Measurements from ENCODE around the gene ARHGAP25. TPM values are rescaled to one million over a fixed set of nuclear protein-coding genes. Genes with fewer than 3 reads are reported as not detected.
A peak's percentile ranks its signal among the peaks of the same experiment; 100 is the strongest.

The ARHGAP25 gene
- total RNA-seq, 1 donor = 3.0 TPM

DNA sequence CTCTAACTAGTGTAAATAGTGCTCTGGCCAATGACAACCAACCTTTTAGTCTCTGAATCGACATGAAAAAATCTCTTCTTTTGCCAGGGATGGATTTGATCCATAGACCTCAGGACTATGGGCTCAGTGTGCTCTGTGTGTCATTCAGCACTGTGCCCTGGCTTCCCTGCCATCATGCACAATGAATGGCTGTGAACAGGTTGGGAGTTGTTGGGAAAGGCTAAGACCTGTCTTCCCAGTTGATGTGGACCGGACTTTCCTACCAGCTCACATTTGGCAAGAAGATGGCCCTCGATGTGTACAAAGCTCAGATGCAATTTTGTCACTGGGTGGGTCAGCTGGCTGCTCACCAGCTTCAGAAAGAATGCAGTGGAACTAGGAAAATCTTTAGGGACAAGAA lies 26.0 kb upstream of the ARHGAP25 start:
- H3K4me3 ChIP-seq (ENCODE audit: low read depth, low read length) = no peak overlapping the region
- DNase-seq (ENCODE audit: low read depth) = no peak
- TF ChIP-seq, protein P1, sequence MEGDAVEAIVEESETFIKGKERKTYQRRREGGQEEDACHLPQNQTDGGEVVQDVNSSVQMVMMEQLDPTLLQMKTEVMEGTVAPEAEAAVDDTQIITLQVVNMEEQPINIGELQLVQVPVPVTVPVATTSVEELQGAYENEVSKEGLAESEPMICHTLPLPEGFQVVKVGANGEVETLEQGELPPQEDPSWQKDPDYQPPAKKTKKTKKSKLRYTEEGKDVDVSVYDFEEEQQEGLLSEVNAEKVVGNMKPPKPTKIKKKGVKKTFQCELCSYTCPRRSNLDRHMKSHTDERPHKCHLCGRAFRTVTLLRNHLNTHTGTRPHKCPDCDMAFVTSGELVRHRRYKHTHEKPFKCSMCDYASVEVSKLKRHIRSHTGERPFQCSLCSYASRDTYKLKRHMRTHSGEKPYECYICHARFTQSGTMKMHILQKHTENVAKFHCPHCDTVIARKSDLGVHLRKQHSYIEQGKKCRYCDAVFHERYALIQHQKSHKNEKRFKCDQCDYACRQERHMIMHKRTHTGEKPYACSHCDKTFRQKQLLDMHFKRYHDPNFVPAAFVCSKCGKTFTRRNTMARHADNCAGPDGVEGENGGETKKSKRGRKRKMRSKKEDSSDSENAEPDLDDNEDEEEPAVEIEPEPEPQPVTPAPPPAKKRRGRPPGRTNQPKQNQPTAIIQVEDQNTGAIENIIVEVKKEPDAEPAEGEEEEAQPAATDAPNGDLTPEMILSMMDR (IDR thresholded peaks at IDR 0.05; ENCODE audit: insufficient read depth, low read depth, low read length) = no peak

DNA sequence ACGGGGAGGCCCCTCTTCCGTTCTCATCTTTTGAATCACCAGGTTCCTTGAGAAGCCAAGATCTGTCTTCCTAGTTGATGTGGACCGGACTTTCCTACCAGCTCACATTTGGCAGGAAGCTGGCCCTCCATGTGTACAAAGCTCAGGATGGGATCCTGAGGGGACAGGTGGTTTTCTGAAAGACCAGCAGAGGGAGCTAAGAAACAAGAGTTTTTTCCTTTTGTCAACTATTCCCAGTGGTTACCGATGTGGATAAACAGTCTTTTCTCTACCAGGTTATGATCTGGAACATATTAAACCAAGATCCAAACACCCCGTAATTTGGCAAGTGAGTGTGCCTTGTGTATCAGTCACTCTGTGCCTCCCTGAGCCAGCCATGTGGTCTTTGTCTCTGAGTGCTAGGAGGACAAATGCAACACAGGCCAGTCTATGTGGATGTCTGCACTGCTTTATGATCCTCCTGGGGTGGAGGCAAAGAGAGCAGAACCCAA lies 25.1 kb upstream of the ARHGAP25 start:
- DNase-seq (ENCODE audit: low read depth) = peak; percentile 55
- TF ChIP-seq, protein P1 (IDR thresholded peaks at IDR 0.05; ENCODE audit: insufficient read depth, low read depth, low read length) = peak; percentile 77
- H3K4me3 ChIP-seq (ENCODE audit: low read depth, low read length) = no peak overlapping the region

DNA sequence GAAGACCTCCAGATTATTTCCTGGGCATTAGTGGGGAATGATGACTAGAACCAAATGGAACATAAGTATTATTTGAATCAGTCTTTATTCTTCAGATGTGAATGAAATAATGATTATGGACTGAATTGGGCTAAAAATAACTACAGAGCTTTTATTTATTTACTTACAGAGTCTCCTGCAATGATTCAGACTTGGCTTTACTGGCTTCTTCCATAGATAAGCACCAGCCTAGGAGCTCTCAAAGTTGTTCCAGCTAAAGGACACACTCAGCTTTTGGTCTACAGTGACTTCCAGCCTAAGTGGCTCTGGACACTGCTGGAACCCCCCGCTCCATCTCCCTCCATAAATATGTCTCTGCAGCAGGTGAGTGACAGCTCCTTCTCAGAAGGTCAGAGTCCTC lies 24.3 kb upstream of the ARHGAP25 start:
- no peak overlapping the region for H3K4me3 ChIP-seq (ENCODE audit: low read depth, low read length)
- TF ChIP-seq, protein P1 (IDR thresholded peaks at IDR 0.05; ENCODE audit: insufficient read depth, low read depth, low read length) = no peak
- no peak for DNase-seq (ENCODE audit: low read depth)

DNA sequence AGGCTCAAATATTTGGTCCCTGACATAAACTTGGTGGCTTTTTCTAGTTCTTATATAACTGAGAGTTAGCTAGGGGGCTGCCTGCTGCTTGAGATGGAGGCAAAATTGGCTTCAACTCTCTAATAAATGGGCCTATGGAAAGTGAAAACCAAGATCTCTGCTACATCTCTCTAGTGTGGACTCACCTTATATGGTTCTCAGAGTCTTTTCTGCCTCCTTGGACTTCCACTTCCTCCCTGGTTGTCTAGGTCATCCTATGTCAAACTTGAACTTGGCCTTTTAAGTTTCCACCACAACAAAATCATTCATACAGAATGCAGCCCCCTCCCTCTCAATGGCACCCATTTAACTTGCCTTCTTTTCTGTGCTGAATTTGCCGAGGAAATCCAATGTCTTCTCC lies 23.9 kb upstream of the ARHGAP25 start:
- TF ChIP-seq, protein P1 (IDR thresholded peaks at IDR 0.05; ENCODE audit: insufficient read depth, low read depth, low read length) = no peak
- DNase-seq (ENCODE audit: low read depth) = no peak
- H3K4me3 ChIP-seq (ENCODE audit: low read depth, low read length) = no peak overlapping the region

DNA sequence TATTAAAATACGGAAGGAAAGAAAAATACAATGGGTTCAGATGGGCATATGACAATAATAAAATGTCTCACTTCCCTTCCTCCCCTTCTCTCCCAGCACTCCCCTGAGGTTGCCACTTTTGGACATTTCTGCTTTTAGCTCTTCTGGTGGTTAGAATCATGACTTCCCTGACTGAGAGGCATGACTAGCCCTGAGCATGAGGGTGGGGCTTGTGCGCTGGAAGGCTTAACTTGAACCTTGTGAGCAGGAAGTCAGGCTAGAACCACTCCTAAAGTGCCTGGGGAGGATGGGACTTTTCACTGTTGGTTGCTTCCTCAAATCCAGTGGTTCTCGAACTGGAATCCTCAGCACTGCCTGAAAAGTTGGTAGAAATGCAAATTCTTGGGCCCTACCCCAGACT lies 19.7 kb upstream of the ARHGAP25 start:
- no peak overlapping the region for H3K4me3 ChIP-seq (ENCODE audit: low read depth, low read length)
- TF ChIP-seq, protein P1 (IDR thresholded peaks at IDR 0.05; ENCODE audit: insufficient read depth, low read depth, low read length) = no peak
- no peak for DNase-seq (ENCODE audit: low read depth)

DNA sequence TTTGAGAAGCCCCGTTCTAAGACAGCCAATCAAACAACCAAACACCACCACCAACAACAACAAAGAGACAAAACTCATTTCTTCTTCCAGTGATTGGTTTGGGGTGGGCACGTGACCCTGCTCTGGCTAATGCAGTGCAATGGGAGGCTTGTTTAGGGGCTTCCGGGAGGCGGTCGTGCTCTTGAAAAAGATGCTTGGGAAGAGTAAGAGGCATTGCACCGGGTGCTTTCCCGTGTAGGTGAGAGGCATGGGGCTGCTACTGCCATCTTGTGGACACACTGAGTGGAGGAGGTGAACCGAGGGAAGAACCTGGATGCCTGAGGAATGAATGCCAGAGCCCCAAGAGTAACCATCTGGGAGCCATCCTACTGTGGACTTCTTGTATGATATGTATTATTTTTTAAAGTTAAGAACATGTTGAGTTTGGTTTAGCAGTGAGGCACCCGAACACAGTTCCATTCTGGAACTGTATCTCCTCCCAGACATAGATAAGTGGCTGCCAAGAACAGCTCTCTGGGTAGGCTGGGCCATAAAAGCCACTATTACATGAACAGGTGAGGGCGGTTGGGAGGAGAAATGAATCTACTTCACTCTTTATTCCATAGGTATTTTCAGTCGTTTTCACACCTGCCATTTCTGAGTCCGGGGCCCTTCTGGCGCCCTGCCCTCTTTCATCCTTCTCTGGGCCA lies 19.1 kb upstream of the ARHGAP25 start:
- H3K4me3 ChIP-seq (ENCODE audit: low read depth, low read length) = no peak overlapping the region
- TF ChIP-seq, protein P1 (IDR thresholded peaks at IDR 0.05; ENCODE audit: insufficient read depth, low read depth, low read length) = peak; percentile 77
- DNase-seq (ENCODE audit: low read depth) = peak; percentile 47

Data from fibroblast of villous mesenchyme (primary cell).